ENCODE results near the gene IL24. TPM values are rescaled to one million over a fixed set of nuclear protein-coding genes. Genes with fewer than 3 reads are reported as not detected.
A peak's percentile ranks its signal among the peaks of the same experiment; 100 is the strongest.

The IL24 gene
- total and polyA plus RNA-seq, 7 experiments from 2014 or later: 0.51 to 28.4 (median 27.9) TPM; not detected in 4

DNA sequence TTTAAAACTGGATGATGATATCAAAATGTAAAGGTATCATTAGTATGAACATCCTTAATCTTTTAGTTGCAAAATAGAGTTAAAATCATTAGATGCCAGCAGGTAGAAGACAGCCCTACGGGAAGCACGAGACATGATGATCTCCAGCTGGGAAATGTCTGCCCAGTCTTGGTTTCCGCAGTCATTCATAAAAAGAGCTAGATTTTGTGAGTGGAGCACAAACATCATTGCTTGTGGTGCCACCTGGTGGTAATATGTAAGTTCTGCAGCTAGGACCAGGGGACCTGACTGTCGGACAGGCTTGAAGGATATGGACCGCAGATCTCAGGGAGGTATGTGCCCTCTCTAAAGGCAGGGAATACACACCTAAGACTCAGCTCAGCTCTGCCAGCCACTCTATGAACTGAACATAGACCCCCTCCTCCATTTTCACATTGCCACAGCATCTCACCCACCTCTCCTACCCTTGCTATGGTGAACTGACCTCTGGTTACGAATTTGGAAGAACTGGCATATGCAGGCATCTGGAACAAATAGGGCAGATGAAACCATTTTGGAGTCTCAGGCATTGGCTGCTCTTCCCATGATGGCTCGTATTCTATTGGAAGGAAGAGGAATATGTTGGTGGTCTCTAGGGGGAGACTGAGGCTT is 15.3 kb downstream of the IL24 start:
- ATAC-seq: peak; percentile 73
- H3K36me3 ChIP-seq (ENCODE audit: control insufficient read depth in 2 of 3, insufficient read depth in 3 of 3, low read length in 3 of 3): peaks cover 26 to 75% (median 47%) of the 10 kb centered on the region in 3 experiments
- Mint-ChIP-seq H3K27ac (peak overlapping the region in 4 of 9 donors; percentile 83 to 96 (median 92)), H3K36me3 (peaks cover 27 to 72% (median 58%) of the 10 kb centered on the region in 5 donors), H3K4me3 (peak overlapping the region in 3 of 10 donors; percentile 67 to 85 (median 75)), H3K27me3 (peaks cover 0 to 6% (median 0%) of the 10 kb centered on the region in 5 donors), H3K4me1 (peaks cover 73 to 94% (median 92%) of the 10 kb centered on the region in 7 donors), H3K9me3 (no peaks in the 10 kb centered on the region)
- H3K9me3 ChIP-seq (ENCODE audit: control insufficient read depth in 2 of 3, low read length in 3 of 3): no peaks in the 10 kb centered on the region
- POLR2A ChIA-PET: interaction anchor here (0.8 to 13.0 kb wide), 21 partner anchors 9 to 187 kb away, joined by 3 to 600 read pairs (median 6); partner anchors contain the start of genes FCMR, IL20 and IL24
- peak overlapping the region; percentile 90 for H3K27ac ChIP-seq (ENCODE audit: low read depth, low read length)
- peak; percentile 26 to 73 (median 67) for DNase-seq
- H3K27me3 ChIP-seq (ENCODE audit: control insufficient read depth in 2 of 2, insufficient read depth in 2 of 2, low read length in 2 of 2): no peaks in the 10 kb centered on the region
- intact Hi-C loops (cut with micrococcal nuclease): loop anchor here (1.0 to 5.0 kb wide), 11 partner anchors 8 to 280 kb away; partner anchors contain the start of genes DYRK3 (in 1 of the 2) and IL20 (in 1 of the 2)
- peaks cover 59 to 93% of the 10 kb centered on the region in 2 donors for H3K4me1 ChIP-seq (ENCODE audit: control insufficient read depth in 2 of 2, insufficient read depth in 2 of 2, low read length in 2 of 2)
- H3K4me3 ChIP-seq (ENCODE audit: low read length): no peak overlapping the region
- CTCF ChIA-PET: interaction anchor here (0.6 to 13.0 kb wide), 34 partner anchors 9 to 200 kb away, joined by 3 to 343 read pairs (median 6); partner anchors contain the start of genes FCMR, IL20 and IL24

DNA sequence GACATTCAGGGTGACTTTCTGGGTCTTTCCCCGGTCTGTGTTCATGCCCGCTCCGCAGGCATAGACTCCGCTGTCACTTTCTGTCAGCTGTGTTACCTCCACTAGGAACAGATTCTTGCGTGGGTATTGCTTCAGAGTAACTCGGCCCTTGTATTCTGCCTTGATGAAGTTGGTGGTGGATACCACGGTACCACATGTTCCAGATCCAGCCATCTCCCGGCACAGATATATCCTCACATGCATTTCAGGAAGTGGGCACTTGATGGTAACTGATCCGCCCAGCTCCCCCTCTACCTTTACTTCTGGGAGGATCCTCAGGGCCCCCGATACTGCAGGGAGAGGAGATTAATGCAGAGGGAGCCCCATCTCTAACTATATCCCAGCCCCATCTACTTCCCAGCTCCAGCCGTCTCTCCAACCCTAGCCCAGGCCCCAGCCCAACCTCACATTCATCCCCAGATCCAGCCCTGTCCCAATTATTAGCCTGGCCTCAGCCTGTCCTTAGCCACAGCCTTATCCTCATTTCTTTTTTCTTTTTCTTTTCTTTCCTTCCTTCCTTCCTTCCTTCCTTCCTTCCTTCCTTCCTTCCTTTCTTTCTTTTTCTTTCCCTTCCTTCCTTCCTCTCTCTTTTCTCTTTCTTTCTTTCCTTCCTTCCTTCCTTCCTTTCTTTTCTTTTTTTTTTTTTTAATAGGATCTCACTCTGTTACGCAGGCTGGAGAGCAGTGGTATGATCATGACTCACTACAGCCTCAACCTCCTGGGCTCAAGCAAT is 16.7 kb downstream of the IL24 start:
- ChIA-PET CTCF (interaction anchor here (1.3 to 13.0 kb wide), 10 partner anchors 8 to 188 kb away, joined by 3 to 343 read pairs (median 14); no protein-coding TSS in a partner anchor), POLR2A (interaction anchor here (0.6 to 13.0 kb wide), 13 partner anchors 7 to 188 kb away, joined by 3 to 600 read pairs (median 8); partner anchors contain the start of genes FCMR and IL24)
- ATAC-seq (no peak), DNase-seq (no peak)
- Mint-ChIP-seq H3K9me3 (peaks cover 0 to 4% (median 0%) of the 10 kb centered on the region in 11 donors), H3K27me3 (peaks cover 0 to under 1% (median 0%) of the 10 kb centered on the region in 5 donors), H3K4me1 (peaks cover 73 to 90% (median 88%) of the 10 kb centered on the region in 7 donors), H3K36me3 (peaks cover 37 to 73% (median 60%) of the 10 kb centered on the region in 5 donors), H3K4me3 (no peak overlapping the region), H3K27ac (peak overlapping the region in 4 of 9 donors; percentile 83 to 96 (median 92))
- Histone ChIP-seq H3K27me3 (ENCODE audit: control insufficient read depth in 2 of 2, insufficient read depth in 2 of 2, low read length in 2 of 2) (no peaks in the 10 kb centered on the region), H3K4me1 (ENCODE audit: control insufficient read depth in 2 of 2, insufficient read depth in 2 of 2, low read length in 2 of 2) (peaks cover 71 to 82% of the 10 kb centered on the region in 2 donors), H3K27ac (ENCODE audit: low read depth, low read length) (peak overlapping the region; percentile 90), H3K9me3 (ENCODE audit: control insufficient read depth in 2 of 3, low read length in 3 of 3) (no peaks in the 10 kb centered on the region), H3K36me3 (ENCODE audit: control insufficient read depth in 2 of 3, insufficient read depth in 3 of 3, low read length in 3 of 3) (peaks cover 27 to 70% (median 40%) of the 10 kb centered on the region in 3 experiments), H3K4me3 (ENCODE audit: low read length) (no peak overlapping the region)
- intact Hi-C loops (cut with micrococcal nuclease): loop anchor here (2.0 to 5.0 kb wide), 2 partner anchors 279 to 282 kb away; partner anchors contain the start of gene DYRK3 (in 1 of the 2)

DNA sequence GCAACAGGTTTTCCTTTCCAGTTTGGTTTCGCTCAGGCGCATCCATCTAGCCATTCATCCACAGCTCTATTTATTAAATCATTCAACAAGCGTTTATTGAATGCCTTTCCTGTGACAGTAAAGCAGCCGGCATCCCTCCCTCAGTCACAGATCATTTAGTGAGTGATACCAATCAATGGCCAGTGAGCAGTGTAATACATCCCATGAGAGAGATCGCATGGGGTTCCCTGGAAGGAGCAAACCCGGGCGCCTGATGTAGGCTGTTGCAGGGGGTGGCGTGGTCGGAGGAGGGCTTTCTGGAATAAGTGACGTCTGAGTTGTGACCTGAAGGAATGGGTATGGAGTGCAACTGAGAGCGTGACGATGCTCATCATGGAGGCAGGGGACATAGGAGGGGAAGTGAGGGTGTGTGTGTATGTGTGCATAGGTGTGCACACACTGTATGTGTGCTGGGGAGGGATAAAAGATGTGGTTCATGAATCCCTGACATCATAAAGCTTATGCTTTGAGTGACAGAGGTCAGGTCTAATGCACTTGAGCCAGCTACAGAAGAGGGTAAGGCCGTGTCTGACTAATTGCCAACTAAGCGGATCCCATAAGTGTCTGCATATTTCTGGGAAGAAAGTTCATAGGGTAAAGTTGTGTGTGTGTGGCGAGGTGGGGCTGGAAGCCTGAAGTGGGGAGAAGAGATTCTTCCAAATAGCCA is 17.9 kb downstream of the IL24 start:
- Histone ChIP-seq H3K9me3 (ENCODE audit: control insufficient read depth in 2 of 3, low read length in 3 of 3) (no peaks in the 10 kb centered on the region), H3K27ac (ENCODE audit: low read depth, low read length) (peak overlapping the region; percentile 90), H3K36me3 (ENCODE audit: control insufficient read depth in 2 of 3, insufficient read depth in 3 of 3, low read length in 3 of 3) (peaks cover 23 to 73% (median 39%) of the 10 kb centered on the region in 3 experiments), H3K4me3 (ENCODE audit: low read length) (peak overlapping the region; percentile 76), H3K4me1 (ENCODE audit: control insufficient read depth in 2 of 2, insufficient read depth in 2 of 2, low read length in 2 of 2) (peaks cover 66 to 74% of the 10 kb centered on the region in 2 donors), H3K27me3 (ENCODE audit: control insufficient read depth in 2 of 2, insufficient read depth in 2 of 2, low read length in 2 of 2) (no peaks in the 10 kb centered on the region)
- ATAC-seq: no peak
- no peak for DNase-seq
- H3K27me3 Mint-ChIP-seq: no peaks in the 10 kb centered on the region
- POLR2A ChIA-PET: interaction anchor here (0.6 to 13.0 kb wide), 10 partner anchors 6 to 188 kb away, joined by 3 to 600 read pairs (median 8); partner anchors contain the start of genes FCMR and IL24
- intact Hi-C loops (cut with micrococcal nuclease): no loop called here
- CTCF ChIA-PET: interaction anchor here (1.0 to 13.0 kb wide), 8 partner anchors 9 to 189 kb away, joined by 3 to 343 read pairs (median 6); no protein-coding TSS in a partner anchor
- peaks cover 41 to 79% (median 67%) of the 10 kb centered on the region in 5 donors for H3K36me3 Mint-ChIP-seq
- peaks cover 0 to 4% (median 0%) of the 10 kb centered on the region in 11 donors for H3K9me3 Mint-ChIP-seq
- peaks cover 76 to 86% (median 82%) of the 10 kb centered on the region in 7 donors for H3K4me1 Mint-ChIP-seq
- H3K27ac Mint-ChIP-seq: peak overlapping the region in 5 of 9 donors; percentile 3 to 96 (median 91)
- peak overlapping the region in 1 of 10 donors; percentile 39 for H3K4me3 Mint-ChIP-seq

DNA sequence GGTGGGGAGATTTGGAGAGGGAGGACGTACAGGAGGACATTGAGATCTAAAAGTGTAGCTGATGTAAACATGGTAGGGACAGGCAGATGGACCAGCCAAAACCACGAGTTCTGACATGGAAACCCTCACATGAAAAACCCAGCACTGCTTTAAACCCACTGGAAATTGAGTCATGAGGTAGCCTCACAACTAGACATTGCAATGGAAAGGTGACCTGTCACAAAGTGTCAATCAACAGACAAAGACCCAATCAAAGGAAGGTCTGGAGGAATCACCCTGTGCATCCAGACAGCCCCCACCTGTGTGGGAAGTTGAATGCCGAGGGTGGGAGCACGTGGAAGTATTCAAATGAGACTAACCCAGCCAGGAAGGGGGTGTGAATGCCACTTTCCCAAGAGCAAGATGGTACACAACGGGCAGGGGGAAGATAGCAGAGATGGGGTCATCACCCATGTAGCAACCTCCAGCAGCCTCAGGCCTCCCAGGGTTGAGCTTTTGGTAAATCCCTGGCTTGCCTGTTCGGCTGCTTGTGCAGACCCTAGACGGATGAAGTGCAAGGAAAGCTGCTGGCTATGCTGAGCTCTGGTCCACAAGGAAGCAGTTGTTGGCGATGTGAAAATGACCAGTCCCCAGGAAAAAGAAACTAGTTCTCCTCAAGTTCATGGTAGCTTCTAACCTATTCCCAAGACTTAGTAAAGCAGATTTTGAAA is 18.9 kb downstream of the IL24 start:
- peak overlapping the region; percentile 90 for H3K27ac ChIP-seq (ENCODE audit: low read depth, low read length)
- no peak for DNase-seq
- Mint-ChIP-seq H3K4me3 (peak overlapping the region in 1 of 10 donors; percentile 39), H3K4me1 (peaks cover 73 to 81% (median 74%) of the 10 kb centered on the region in 7 donors), H3K27ac (peak overlapping the region in 4 of 9 donors; percentile 83 to 96 (median 92)), H3K9me3 (peaks cover 0 to 4% (median 0%) of the 10 kb centered on the region in 11 donors), H3K36me3 (peaks cover 49 to 80% (median 68%) of the 10 kb centered on the region in 5 donors), H3K27me3 (no peaks in the 10 kb centered on the region)
- peaks cover 25 to 73% (median 31%) of the 10 kb centered on the region in 3 experiments for H3K36me3 ChIP-seq (ENCODE audit: control insufficient read depth in 2 of 3, insufficient read depth in 3 of 3, low read length in 3 of 3)
- ChIA-PET CTCF (interaction anchor here (0.6 to 13.0 kb wide), 14 partner anchors 8 to 190 kb away, joined by 3 to 343 read pairs (median 4); no protein-coding TSS in a partner anchor), POLR2A (interaction anchor here (0.6 to 13.0 kb wide), 13 partner anchors 14 to 295 kb away, joined by 3 to 600 read pairs (median 4); partner anchors contain the start of genes IL20 and IL24)
- H3K4me3 ChIP-seq (ENCODE audit: low read length): peak overlapping the region; percentile 76
- H3K27me3 ChIP-seq (ENCODE audit: control insufficient read depth in 2 of 2, insufficient read depth in 2 of 2, low read length in 2 of 2): no peaks in the 10 kb centered on the region
- peaks cover 59 to 65% of the 10 kb centered on the region in 2 donors for H3K4me1 ChIP-seq (ENCODE audit: control insufficient read depth in 2 of 2, insufficient read depth in 2 of 2, low read length in 2 of 2)
- ATAC-seq: no peak
- no peaks in the 10 kb centered on the region for H3K9me3 ChIP-seq (ENCODE audit: control insufficient read depth in 2 of 3, low read length in 3 of 3)
- intact Hi-C loops (cut with micrococcal nuclease): no loop called here

DNA sequence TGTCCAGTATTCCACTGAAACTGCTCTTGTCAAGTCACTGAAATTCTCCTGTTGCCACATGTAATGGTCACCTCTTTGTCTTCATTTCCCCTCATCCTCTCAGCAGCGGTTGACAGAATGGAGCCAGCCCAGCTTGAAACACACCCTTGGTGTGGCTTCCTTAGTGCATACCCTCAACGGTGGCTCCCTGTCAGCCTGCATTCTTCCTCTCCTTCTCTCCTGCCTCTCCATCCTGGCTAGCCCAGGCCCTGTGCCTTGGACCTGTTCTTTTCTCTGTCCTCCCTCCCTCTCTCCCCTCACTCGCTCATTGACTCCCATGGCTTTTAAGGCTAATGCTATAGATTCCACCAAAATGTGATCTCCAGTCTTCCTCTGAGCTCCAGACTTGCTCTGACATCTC is 20.8 kb downstream of the IL24 start:
- Histone ChIP-seq H3K9me3 (ENCODE audit: control insufficient read depth in 2 of 3, low read length in 3 of 3) (no peaks in the 10 kb centered on the region), H3K36me3 (ENCODE audit: control insufficient read depth in 2 of 3, insufficient read depth in 3 of 3, low read length in 3 of 3) (peaks cover 16 to 54% (median 20%) of the 10 kb centered on the region in 3 experiments), H3K4me3 (ENCODE audit: low read length) (peak overlapping the region; percentile 76), H3K4me1 (ENCODE audit: control insufficient read depth in 2 of 2, insufficient read depth in 2 of 2, low read length in 2 of 2) (peaks cover 55% of the 10 kb centered on the region in 2 donors), H3K27me3 (ENCODE audit: control insufficient read depth in 2 of 2, insufficient read depth in 2 of 2, low read length in 2 of 2) (no peaks in the 10 kb centered on the region), H3K27ac (ENCODE audit: low read depth, low read length) (peak overlapping the region; percentile 90)
- ChIA-PET CTCF (interaction anchor here (0.8 to 13.0 kb wide), 9 partner anchors 10 to 192 kb away, joined by 3 to 343 read pairs (median 10); no protein-coding TSS in a partner anchor), POLR2A (interaction anchor here (0.6 to 13.0 kb wide), 12 partner anchors 13 to 184 kb away, joined by 3 to 600 read pairs (median 4); partner anchors contain the start of gene IL24)
- Mint-ChIP-seq H3K36me3 (peaks cover 46 to 69% (median 57%) of the 10 kb centered on the region in 5 donors), H3K27ac (peak overlapping the region in 5 of 9 donors; percentile 12 to 94 (median 91)), H3K4me1 (peaks cover 54 to 80% (median 57%) of the 10 kb centered on the region in 7 donors), H3K4me3 (peak overlapping the region in 1 of 10 donors; percentile 75), H3K27me3 (no peaks in the 10 kb centered on the region), H3K9me3 (peaks cover 0 to 4% (median 0%) of the 10 kb centered on the region in 11 donors)
- ATAC-seq (no peak), DNase-seq (no peak)
- intact Hi-C loops (cut with micrococcal nuclease): no loop called here

Data from naive thymus-derived CD4-positive, alpha-beta T cell (primary cell).